OCI-LY1 (cell line): ENCODE data around the gene EVI5L.

Experiments
- CTCF ChIP-seq: fragments of 200-600 bp; sonication (generic), shearing (Covaris generic); IDR thresholded peaks from 2 replicates; pipeline ENCODE4 v1.5.1; 2017; ENCODE audit warnings: mild to moderate bottlenecking, antibody characterized with exemption, low read length, moderate library complexity, mixed read lengths
- EZH2 ChIP-seq: fragments of 200-600 bp; sonication (generic), shearing (Covaris generic); IDR thresholded peaks from 2 replicates; pipeline ENCODE4 v1.8.0; 2017; ENCODE audit warnings: borderline replicate concordance, mixed run types, mild to moderate bottlenecking, antibody characterized with exemption, low read length, moderate library complexity, mixed read lengths

GRCh38 chr19:7811989-7812388 lies 18.0 kb upstream of the EVI5L start:
- TF ChIP-seq EZH2 (no peak), CTCF (no peak)
